Fibroblast of pulmonary artery (primary cell): ENCODE measurements around the gene PPDPF.
"Not testable (repeated sequence)": the region's sequence is repeated elsewhere in the genome, so short reads cannot be mapped to it uniquely, and the experiment has no call there.

ENCODE experiments used
- DNase-seq: peaks from one replicate; pipeline ENCODE4 v3.0.0-alpha.2; 2010; ENCODE audit warnings: low read depth
- H3K4me3 ChIP-seq: replicated peaks from 2 replicates; pipeline ENCODE4 v1.5.1; 2011; ENCODE audit warnings: low read depth, mild to moderate bottlenecking, control low read depth, low read length, moderate library complexity
- CTCF ChIP-seq: IDR thresholded peaks from 2 replicates; pipeline ENCODE4 v1.5.1; 2011; ENCODE audit warnings: mild to moderate bottlenecking, control low read depth, low read length, inconsistent platforms; ENCODE audit errors: missing control alignments

The PPDPF gene

GRCh38 chr20:63507083-63507743 lies 13.4 kb upstream of the PPDPF start:
- no peak overlapping the region for H3K4me3 ChIP-seq
- no peak for DNase-seq
- TF ChIP-seq CTCF = no peak

- no peak overlapping the region for H3K4me3 ChIP-seq
- DNase-seq = no peak
- no peak for TF ChIP-seq CTCF
Observed at GRCh38 chr20:63508072-63508768, 12.3 kb upstream of the PPDPF start.

- no peak for TF ChIP-seq CTCF
- no peak for DNase-seq
- H3K4me3 ChIP-seq = no peak overlapping the region
Observed at GRCh38 chr20:63509088-63509564, 11.4 kb upstream of the PPDPF start.

DNA sequence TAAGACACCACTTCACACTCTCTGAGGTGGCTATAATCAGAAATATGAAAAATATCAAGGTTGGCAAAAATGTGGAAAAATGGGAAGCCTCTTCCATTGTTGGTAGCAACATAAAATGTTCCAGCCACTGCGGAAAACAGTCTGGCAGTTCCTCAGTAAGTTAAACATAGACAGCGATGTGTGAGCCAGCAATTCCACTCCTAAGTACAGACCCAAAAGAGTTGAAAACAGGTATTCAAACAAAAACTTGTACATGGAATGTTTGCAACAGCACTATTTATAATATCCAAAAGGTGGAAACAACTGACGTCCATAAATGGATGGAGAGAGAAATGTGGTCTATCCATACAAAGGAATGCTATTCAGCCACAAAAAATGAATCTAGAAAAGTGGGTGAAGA lies 7.4 kb upstream of the PPDPF start:
- TF ChIP-seq CTCF = no peak
- no peak overlapping the region for H3K4me3 ChIP-seq
- no peak for DNase-seq

GRCh38 chr20:63514520-63514919 lies 6.0 kb upstream of the PPDPF start:
- H3K4me3 ChIP-seq, DNase-seq: not testable (repeated sequence)

DNA sequence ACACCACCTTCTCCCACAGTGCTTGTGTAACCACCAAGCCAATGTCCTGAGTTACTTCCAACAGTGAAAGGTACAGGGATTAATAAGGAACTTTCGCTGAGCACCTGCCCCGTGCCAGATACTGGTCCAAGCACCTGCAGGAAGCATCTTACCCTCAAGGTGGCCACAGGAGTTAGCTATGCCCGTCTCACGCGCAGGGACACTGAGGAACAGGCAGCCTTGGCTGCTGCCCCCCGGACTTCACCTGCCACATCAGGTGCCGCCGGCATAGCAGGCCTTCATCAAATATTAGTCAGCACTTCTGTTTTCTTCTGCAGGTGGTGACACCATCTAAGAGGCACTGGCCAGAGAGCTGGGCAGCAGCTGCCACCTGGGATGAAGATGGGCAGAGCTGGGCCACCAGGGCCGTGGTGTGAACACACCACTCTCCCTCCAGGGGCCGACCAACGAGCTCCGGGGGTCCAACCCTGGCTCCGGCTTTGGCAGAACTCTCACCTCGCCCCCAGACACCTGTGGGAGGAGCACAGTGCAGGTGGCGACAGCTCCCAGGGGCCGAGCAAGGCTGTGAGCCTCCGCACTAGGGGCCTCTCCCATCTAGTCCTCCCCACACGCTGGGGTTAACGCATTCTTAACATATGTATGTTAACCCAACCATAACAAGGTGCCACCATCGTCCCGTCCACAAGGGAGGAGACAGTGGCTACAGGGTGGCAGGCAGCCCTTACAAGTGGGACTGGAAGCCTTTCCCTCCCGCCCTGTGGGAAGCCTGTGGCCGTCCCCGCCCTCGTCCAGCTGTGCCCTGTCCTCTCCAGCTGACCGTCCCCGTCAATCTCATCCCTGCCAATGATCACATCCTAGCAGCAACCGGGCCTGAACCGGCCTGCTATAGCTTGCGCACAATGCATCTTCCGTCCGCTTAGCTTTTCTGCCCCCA lies 2.9 kb upstream of the PPDPF start:
- H3K4me3 ChIP-seq = no peak overlapping the region
- no peak for DNase-seq
- no peak for TF ChIP-seq CTCF

DNA sequence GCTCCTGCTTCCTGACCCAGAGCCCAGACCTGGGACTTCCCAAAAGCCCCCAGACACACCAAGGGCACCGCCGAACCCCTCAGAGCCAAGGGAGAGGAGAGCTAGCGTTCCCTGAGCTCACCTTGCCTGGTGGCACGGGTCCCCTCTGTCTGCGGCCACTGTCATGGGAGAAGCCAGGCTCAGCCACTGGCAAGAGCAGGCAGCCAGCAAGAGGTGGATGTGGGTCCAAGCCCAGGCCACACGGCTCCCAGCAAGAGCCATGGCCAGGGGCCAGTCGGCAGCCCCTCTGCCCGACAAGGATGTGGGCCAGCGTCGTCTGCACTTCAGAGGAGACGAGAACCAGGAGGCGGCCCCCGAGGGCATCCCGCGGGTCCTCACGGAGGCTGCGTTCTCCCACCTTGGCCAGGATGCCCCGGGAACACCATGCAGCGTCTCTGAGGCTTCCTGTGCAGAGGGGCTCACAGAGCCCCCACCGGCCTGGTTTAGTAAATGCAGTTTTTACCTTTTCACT lies 2.2 kb upstream of the PPDPF start:
- no peak overlapping the region for H3K4me3 ChIP-seq
- no peak for TF ChIP-seq CTCF
- DNase-seq = no peak
